IPS-NIHi7 (cell line): Measurements from ENCODE around the gene CAD.
A peak's percentile ranks its signal among the peaks of the same experiment; 100 is the strongest.

Experiments
- DNase-seq: peaks from one replicate; pipeline ENCODE4 v3.0.0; 2012; ENCODE audit warnings: mixed read lengths; ENCODE audit errors: extremely low spot score

The CAD gene

GRCh38 chr2:27225526-27225925, 8.4 kb downstream of the CAD start:
- DNase-seq: no peak

- DNase-seq: no peak
Observed at GRCh38 chr2:27227501-27227900, 10.3 kb downstream of the CAD start.

- DNase-seq: no peak
Observed at GRCh38 chr2:27231921-27232320, 14.8 kb downstream of the CAD start.

- DNase-seq: no peak
Observed at GRCh38 chr2:27233341-27233740, 16.2 kb downstream of the CAD start.

GRCh38 chr2:27236136-27236535, 19.0 kb downstream of the CAD start:
- no peak for DNase-seq

GRCh38 chr2:27236626-27237025, 19.5 kb downstream of the CAD start:
- DNase-seq: no peak

GRCh38 chr2:27237341-27237945, 20.3 kb downstream of the CAD start:
- DNase-seq: no peak

- DNase-seq: no peak
Observed at GRCh38 chr2:27238976-27239375, 21.8 kb downstream of the CAD start.

- DNase-seq: no peak
Observed at GRCh38 chr2:27240406-27240805, 23.2 kb downstream of the CAD start.

- DNase-seq: no peak
Observed at GRCh38 chr2:27241761-27242613, 24.8 kb downstream of the CAD start.

- DNase-seq: no peak
Observed at GRCh38 chr2:27242614-27242951, 25.4 kb downstream of the CAD start.

GRCh38 chr2:27243391-27244130, 26.4 kb downstream of the CAD start:
- no peak for DNase-seq

- DNase-seq: no peak
Observed at GRCh38 chr2:27245116-27245515, 27.9 kb downstream of the CAD start.

- no peak for DNase-seq
Observed at GRCh38 chr2:27245626-27246025, 28.5 kb downstream of the CAD start.

- DNase-seq: no peak
Observed at GRCh38 chr2:27247893-27248292, 30.7 kb downstream of the CAD start.

- no peak for DNase-seq
Observed at GRCh38 chr2:27249159-27249890, 32.2 kb downstream of the CAD start.

- peak; percentile 97 for DNase-seq
Observed at GRCh38 chr2:27249891-27250651, 32.9 kb downstream of the CAD start.

- DNase-seq: peak; percentile 33
Observed at GRCh38 chr2:27250652-27251379, 33.6 kb downstream of the CAD start.

- DNase-seq: no peak
Observed at GRCh38 chr2:27251766-27252165, 34.6 kb downstream of the CAD start.

GRCh38 chr2:27255187-27255586, 38.0 kb downstream of the CAD start:
- DNase-seq: no peak

- no peak for DNase-seq
Observed at GRCh38 chr2:27255660-27256059, 38.5 kb downstream of the CAD start.
